ENCODE measurements around the gene KLLN. TPM values are rescaled to one million over a fixed set of nuclear protein-coding genes. Genes with fewer than 3 reads are reported as not detected.
A peak's percentile ranks its signal among the peaks of the same experiment; 100 is the strongest.

The KLLN gene
- total and polyA plus RNA-seq, 9 of the 15 experiments (the other 6 are each of a cell fraction or from before 2014, with no cell fraction given), result 0.07 to 0.40 (median 0.25) TPM

GRCh38 chr10:87817609-87818504 lies 45.5 kb downstream of the KLLN start, which contains the start of gene ATAD1:
ATAD1 (minus strand) TSS chr10:87818226; CDS start chr10:87814599, 3,627 bp downstream.
- Histone ChIP-seq H3K4me3 (peak within 1 kb of the TSS; percentile 49), H3K9me3 (replicated peaks; ENCODE audit: control insufficient read depth, insufficient read depth, low read depth, low read length) (no peaks in the 10 kb centered on the region), H3K36me3 (ENCODE audit: control insufficient read depth, insufficient read depth, low read length) (peaks cover 17% of the 10 kb centered on the region), H3K27ac (ENCODE audit: extremely low read depth, low read depth, low read length) (peak within 1 kb of the TSS; percentile 77), H3K9me1 (ENCODE audit: control insufficient read depth, insufficient read depth, low read length) (no peaks in the 10 kb centered on the region), H2AFZ (ENCODE audit: low read depth, low read length) (peak within 1 kb of the TSS; percentile 99), H3K79me2 (ENCODE audit: control insufficient read depth, insufficient read depth, low read length) (peaks cover 51% of the 10 kb centered on the region), H3K4me1 (replicated peaks in 1 of 2; ENCODE audit: control insufficient read depth in 2 of 2, insufficient read depth in 2 of 2, low read length in 2 of 2) (peaks cover 3 to 5% of the 10 kb centered on the region in 2 experiments; a peak in 3 of 5 replicates), H3K4me2 (ENCODE audit: insufficient read depth, low read length) (peak within 1 kb of the TSS; percentile 98), H3K27me3 (ENCODE audit: control insufficient read depth in 2 of 2, insufficient read depth in 2 of 2, low read length in 2 of 2) (no peaks in the 10 kb centered on the region), H4K20me1 (replicated peaks; ENCODE audit: control insufficient read depth, insufficient read depth, low read length) (no peaks in the 10 kb centered on the region; the same call in 1 of the 2 replicates), H3K9ac (ENCODE audit: insufficient read depth in 1 of 2, low read depth in 2 of 2, low read length in 2 of 2) (peak within 1 kb of the TSS; percentile 85 to 93)
- DNase-seq (ENCODE audit: extremely low read depth in 1 of 4, low spot score in 3 of 4), result peak; percentile 76 to 89 (median 84)
- CTCF ChIA-PET (ENCODE audit: low intra/inter-chr PET ratio), result interaction anchor here (0.6 to 1.1 kb wide), 2 partner anchors 47 to 879 kb away, joined by 3 read pairs; no protein-coding TSS in a partner anchor
- under 1% methylated on average over 40 of the region's 60 CpGs for WGBS (ENCODE audit: insufficient coverage, low coverage, missing lambda C conversion rate)
- intact Hi-C loops (cut with micrococcal nuclease), result loop anchor here (5.0 kb wide), 1 partner anchor 44 kb away; the partner anchor contains the start of genes KLLN and PTEN
- POLR2A ChIA-PET, result interaction anchor here (1.3 to 2.3 kb wide), 2 partner anchors 10 to 15 kb away, joined by 4 to 11 read pairs; no protein-coding TSS in a partner anchor
- TSS peak; percentile 46 for BruUV-seq (replicated peaks)
- in situ Hi-C loops (cut with MboI), result no loop called here
- ATAC-seq, result peak; percentile 93
- FAIRE-seq, result peak; percentile 89
- TF ChIP-seq ZNF766 (CRISPR knock-in tag; conservative IDR thresholded peaks at IDR 0.05) (no peak), NFIX (CRISPR knock-in tag; IDR thresholded peaks at IDR 0.05; ENCODE audit: low read depth) (no peak), NR4A1 (CRISPR knock-in tag; IDR thresholded peaks at IDR 0.05) (no peak), NR4A1 (tag; IDR thresholded peaks at IDR 0.05) (no peak), GATAD2B (IDR thresholded peaks at IDR 0.05; ENCODE audit: borderline replicate concordance) (no peak), RBBP5 (IDR thresholded peaks at IDR 0.05; ENCODE audit: borderline replicate concordance, insufficient read depth, low read length, poor library complexity, severe bottlenecking) (peak; percentile 61), TAL1 (IDR thresholded peaks at IDR 0.05) (no peak), FOXJ2 (tag; IDR thresholded peaks at IDR 0.05) (no peak), KLF1 (tag; IDR thresholded peaks at IDR 0.05) (peak; percentile 43; the same call in 1 of the 2 replicates)
- TF ChIP-seq, protein P1, sequence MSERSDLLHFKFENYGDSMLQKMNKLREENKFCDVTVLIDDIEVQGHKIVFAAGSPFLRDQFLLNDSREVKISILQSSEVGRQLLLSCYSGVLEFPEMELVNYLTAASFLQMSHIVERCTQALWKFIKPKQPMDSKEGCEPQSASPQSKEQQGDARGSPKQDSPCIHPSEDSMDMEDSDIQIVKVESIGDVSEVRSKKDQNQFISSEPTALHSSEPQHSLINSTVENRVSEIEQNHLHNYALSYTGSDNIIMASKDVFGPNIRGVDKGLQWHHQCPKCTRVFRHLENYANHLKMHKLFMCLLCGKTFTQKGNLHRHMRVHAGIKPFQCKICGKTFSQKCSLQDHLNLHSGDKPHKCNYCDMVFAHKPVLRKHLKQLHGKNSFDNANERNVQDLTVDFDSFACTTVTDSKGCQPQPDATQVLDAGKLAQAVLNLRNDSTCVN (CRISPR knock-in tag; IDR thresholded peaks at IDR 0.05), result no peak
- TF ChIP-seq, protein P2, sequence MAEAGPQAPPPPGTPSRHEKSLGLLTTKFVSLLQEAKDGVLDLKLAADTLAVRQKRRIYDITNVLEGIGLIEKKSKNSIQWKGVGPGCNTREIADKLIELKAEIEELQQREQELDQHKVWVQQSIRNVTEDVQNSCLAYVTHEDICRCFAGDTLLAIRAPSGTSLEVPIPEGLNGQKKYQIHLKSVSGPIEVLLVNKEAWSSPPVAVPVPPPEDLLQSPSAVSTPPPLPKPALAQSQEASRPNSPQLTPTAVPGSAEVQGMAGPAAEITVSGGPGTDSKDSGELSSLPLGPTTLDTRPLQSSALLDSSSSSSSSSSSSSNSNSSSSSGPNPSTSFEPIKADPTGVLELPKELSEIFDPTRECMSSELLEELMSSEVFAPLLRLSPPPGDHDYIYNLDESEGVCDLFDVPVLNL (CRISPR knock-in tag; IDR thresholded peaks at IDR 0.05; ENCODE audit: low read depth), result no peak
- TF ChIP-seq, protein P3, sequence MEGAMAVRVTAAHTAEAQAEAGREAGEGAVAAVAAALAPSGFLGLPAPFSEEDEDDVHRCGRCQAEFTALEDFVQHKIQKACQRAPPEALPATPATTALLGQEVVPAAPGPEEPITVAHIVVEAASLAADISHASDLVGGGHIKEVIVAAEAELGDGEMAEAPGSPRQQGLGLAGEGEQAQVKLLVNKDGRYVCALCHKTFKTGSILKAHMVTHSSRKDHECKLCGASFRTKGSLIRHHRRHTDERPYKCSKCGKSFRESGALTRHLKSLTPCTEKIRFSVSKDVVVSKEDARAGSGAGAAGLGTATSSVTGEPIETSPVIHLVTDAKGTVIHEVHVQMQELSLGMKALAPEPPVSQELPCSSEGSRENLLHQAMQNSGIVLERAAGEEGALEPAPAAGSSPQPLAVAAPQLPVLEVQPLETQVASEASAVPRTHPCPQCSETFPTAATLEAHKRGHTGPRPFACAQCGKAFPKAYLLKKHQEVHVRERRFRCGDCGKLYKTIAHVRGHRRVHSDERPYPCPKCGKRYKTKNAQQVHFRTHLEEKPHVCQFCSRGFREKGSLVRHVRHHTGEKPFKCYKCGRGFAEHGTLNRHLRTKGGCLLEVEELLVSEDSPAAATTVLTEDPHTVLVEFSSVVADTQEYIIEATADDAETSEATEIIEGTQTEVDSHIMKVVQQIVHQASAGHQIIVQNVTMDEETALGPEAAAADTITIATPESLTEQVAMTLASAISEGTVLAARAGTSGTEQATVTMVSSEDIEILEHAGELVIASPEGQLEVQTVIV (CRISPR knock-in tag; IDR thresholded peaks at IDR 0.05; ENCODE audit: borderline replicate concordance), result no peak
- TF ChIP-seq, protein P4, sequence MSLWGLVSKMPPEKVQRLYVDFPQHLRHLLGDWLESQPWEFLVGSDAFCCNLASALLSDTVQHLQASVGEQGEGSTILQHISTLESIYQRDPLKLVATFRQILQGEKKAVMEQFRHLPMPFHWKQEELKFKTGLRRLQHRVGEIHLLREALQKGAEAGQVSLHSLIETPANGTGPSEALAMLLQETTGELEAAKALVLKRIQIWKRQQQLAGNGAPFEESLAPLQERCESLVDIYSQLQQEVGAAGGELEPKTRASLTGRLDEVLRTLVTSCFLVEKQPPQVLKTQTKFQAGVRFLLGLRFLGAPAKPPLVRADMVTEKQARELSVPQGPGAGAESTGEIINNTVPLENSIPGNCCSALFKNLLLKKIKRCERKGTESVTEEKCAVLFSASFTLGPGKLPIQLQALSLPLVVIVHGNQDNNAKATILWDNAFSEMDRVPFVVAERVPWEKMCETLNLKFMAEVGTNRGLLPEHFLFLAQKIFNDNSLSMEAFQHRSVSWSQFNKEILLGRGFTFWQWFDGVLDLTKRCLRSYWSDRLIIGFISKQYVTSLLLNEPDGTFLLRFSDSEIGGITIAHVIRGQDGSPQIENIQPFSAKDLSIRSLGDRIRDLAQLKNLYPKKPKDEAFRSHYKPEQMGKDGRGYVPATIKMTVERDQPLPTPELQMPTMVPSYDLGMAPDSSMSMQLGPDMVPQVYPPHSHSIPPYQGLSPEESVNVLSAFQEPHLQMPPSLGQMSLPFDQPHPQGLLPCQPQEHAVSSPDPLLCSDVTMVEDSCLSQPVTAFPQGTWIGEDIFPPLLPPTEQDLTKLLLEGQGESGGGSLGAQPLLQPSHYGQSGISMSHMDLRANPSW (CRISPR knock-in tag; IDR thresholded peaks at IDR 0.05), result no peak
